Activated CD4-positive, alpha-beta T cell treated with anti-CD3 and anti-CD28 coated beads, Interleukin-2, amount 10 ng/mL, durations not matched to agents 7 days and 5 days (primary cell): ENCODE data around the gene ZNF638. TPM values are rescaled to one million over a fixed set of nuclear protein-coding genes. Genes with fewer than 3 reads are reported as not detected.

Source experiments
- CTCF ChIA-PET: fragments of 350-600 bp; sonication (Branson Sonifier 250); formaldehyde crosslinking; loops from one replicate; lab custom pipeline; 2021; ENCODE audit warnings: antibody characterized with exemption; lab: Charles Lee
- POLR2A ChIA-PET: fragments of 350-600 bp; sonication (Branson Sonifier 250); formaldehyde crosslinking; loops from one replicate; lab custom pipeline; 2021; ENCODE audit warnings: antibody characterized with exemption; lab: Charles Lee
- DNase-seq: peaks from one replicate; pipeline ENCODE4 v3.0.0-alpha.2; 2020
- H3K27ac Mint-ChIP-seq: one replicate; pipeline ENCODE4 v1.8.0; 2021; ENCODE audit warnings: mild to moderate bottlenecking, moderate library complexity, mixed read lengths
- H3K27me3 Mint-ChIP-seq: one replicate; pipeline ENCODE4 v1.8.0; 2021; ENCODE audit warnings: mixed read lengths
- H3K36me3 Mint-ChIP-seq: one replicate; pipeline ENCODE4 v1.8.0; 2021; ENCODE audit warnings: low read depth, mixed read lengths
- H3K4me1 Mint-ChIP-seq: one replicate; pipeline ENCODE4 v1.8.0; 2021; ENCODE audit warnings: mixed read lengths
- H3K4me3 Mint-ChIP-seq: one replicate; pipeline ENCODE4 v1.8.0; 2021; ENCODE audit warnings: mild to moderate bottlenecking, moderate library complexity, mixed read lengths
- H3K9me3 Mint-ChIP-seq: one replicate; pipeline ENCODE4 v1.8.0; 2021; ENCODE audit warnings: mixed read lengths
- total RNA-seq, 2 experiments: library from RNA; stranded (reverse); gene quantifications; one replicate each; pipeline ENCODE4 v1.2.3, GENCODE V29; 2021

Gene ZNF638
- total RNA-seq, 2 experiments from 2014 or later: 87.6 to 101 TPM

DNA sequence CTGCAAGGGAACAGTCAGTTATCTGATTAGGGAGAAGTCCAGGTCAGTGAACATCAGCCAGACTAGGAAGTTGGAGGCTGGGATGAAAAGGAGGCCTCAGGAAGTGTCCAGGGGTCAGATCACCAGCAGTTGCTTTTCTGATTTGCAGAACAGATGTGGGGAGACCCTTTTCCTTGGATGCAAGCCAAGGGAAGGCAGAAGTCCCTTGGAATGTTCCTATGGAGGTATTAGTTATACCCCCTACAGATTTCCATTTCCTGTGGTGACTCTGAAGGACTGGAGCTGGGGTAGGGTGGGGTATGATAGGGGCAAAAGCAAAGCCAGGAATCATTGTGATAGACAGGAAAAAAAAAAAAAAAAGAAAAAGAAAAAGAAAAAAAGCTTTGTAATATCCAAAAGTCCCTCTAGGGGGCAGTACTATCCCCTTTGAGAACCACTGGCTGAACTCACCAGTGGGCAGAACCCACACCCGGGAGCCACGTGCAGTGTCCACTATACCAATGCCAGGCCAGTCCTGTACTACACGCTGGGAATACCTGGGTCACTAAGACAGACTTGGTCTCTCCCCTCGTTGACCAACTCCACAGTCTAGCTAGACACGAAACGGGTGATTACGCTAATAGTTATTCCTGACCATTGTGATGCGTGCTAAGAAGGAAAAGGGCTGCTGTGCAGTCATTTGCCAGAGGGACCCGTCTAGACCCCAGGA, 129.2 kb downstream of the ZNF638 start:
- no peaks in the 10 kb centered on the region for H3K36me3 Mint-ChIP-seq
- H3K27me3 Mint-ChIP-seq: peaks cover 2% of the 10 kb centered on the region
- ChIA-PET CTCF (interaction anchor here (0.9 to 1.2 kb wide), 3 partner anchors 9 to 1401 kb away, joined by 3 to 4 read pairs (median 3); no protein-coding TSS in a partner anchor), POLR2A (no interaction called here)
- H3K27ac Mint-ChIP-seq: no peak overlapping the region
- no peak for DNase-seq
- no peak overlapping the region for H3K4me3 Mint-ChIP-seq
- peaks cover 2% of the 10 kb centered on the region for H3K9me3 Mint-ChIP-seq
- H3K4me1 Mint-ChIP-seq: peaks cover 3% of the 10 kb centered on the region

DNA sequence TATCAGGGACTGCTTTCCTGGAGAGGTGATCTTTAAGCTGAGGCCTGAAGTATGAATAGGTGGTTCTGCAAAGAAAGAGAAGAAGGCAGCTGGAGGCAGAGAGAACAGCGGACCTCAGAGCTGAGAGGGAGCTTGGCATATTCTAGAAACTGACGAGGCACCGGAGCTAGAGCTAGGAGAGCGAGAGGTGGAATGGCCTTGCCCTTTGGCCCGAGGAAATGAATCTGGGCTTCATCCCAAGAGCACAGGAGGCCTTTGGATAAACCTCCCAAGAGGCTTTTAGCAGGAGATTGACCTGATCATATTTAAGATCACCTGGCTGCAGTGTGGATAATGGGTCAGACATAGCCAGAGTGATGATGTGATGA, 129.7 kb downstream of the ZNF638 start:
- DNase-seq: no peak
- H3K27ac Mint-ChIP-seq: no peak overlapping the region
- no peak overlapping the region for H3K4me3 Mint-ChIP-seq
- ChIA-PET CTCF (interaction anchor here (0.9 to 1.2 kb wide), 3 partner anchors 9 to 1400 kb away, joined by 3 to 4 read pairs (median 3); no protein-coding TSS in a partner anchor), POLR2A (no interaction called here)
- H3K27me3 Mint-ChIP-seq: no peaks in the 10 kb centered on the region
- H3K9me3 Mint-ChIP-seq: peaks cover 2% of the 10 kb centered on the region
- H3K36me3 Mint-ChIP-seq: no peaks in the 10 kb centered on the region
- H3K4me1 Mint-ChIP-seq: no peaks in the 10 kb centered on the region

DNA sequence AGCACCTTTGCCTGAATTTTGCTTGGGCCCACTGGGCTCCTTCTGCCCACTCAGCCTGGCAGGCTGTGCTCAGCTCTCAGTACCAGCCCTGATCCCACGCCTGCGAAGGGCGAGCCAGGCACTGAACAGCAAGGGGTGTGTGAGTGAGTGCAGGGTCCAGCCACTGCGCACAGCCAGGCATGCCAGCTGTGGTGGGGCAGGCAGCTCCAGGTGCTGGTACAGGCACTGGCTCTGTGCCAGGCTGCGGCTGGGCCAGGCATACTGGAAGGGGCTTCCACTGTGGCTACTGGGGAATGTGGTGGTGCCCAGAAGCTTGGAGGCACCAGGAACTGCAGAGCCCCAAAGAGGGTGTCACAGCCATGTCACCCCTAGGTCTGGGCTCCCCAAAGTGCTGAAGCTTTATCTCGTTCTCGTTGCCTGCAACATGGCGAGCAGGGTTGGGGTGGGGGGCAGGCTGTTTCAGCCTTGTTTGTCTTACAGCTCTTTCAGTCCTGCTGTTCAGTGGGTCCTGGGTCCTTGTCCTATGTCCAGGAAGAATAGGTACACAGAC, 130.5 kb downstream of the ZNF638 start:
- H3K27me3 Mint-ChIP-seq: peaks cover 5% of the 10 kb centered on the region
- peaks cover 2% of the 10 kb centered on the region for H3K4me1 Mint-ChIP-seq
- no peak for DNase-seq
- H3K4me3 Mint-ChIP-seq: no peak overlapping the region
- POLR2A ChIA-PET: no interaction called here
- CTCF ChIA-PET: interaction anchor here (0.7 to 1.2 kb wide), 5 partner anchors 10 to 1399 kb away, joined by 3 to 5 read pairs (median 3); no protein-coding TSS in a partner anchor
- no peak overlapping the region for H3K27ac Mint-ChIP-seq
- peaks cover 2% of the 10 kb centered on the region for H3K9me3 Mint-ChIP-seq
- H3K36me3 Mint-ChIP-seq: no peaks in the 10 kb centered on the region

DNA sequence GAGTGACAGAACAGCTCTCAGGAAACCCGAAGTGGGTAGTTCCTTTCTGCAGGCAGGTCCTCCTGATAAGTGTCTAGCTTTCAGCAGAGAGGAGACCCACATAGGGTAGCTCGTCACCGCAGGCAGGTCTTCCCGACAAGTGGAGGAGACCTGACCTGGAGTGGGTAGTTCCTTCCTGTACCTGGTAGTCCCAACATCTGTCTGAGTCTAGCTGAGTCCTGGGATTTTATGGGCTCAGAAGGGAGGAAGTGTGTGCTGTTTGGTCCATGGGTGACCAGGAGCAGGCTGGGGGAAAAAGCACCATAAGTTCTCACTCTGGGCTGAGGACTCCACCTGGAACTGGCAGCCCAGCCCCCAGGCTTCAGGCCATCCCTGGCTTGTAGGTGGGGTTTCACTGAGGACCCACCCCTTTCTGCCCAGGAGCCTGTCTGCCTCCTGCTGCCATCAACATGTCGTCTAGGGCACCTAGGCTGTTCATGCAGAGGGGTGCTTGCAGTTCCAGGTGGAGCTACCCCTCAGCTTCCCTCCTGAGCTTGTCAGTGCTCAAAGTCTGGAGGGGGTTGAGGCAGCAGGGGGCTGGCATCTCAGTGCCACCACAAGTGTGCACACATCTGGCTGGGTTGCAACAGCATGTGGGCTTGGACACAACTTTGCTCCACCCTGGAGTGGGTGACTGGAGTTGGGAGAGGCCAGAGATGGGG, 131.2 kb downstream of the ZNF638 start:
- no peak for DNase-seq
- Mint-ChIP-seq H3K27ac (no peak overlapping the region), H3K27me3 (peaks cover 12% of the 10 kb centered on the region), H3K4me3 (no peak overlapping the region), H3K36me3 (no peaks in the 10 kb centered on the region), H3K9me3 (peaks cover 2% of the 10 kb centered on the region), H3K4me1 (peaks cover 6% of the 10 kb centered on the region)
- POLR2A ChIA-PET: no interaction called here
- CTCF ChIA-PET: interaction anchor here (0.7 to 1.4 kb wide), 5 partner anchors 8 to 132 kb away, joined by 3 to 5 read pairs (median 3); partner anchors contain the start of gene ZNF638

DNA sequence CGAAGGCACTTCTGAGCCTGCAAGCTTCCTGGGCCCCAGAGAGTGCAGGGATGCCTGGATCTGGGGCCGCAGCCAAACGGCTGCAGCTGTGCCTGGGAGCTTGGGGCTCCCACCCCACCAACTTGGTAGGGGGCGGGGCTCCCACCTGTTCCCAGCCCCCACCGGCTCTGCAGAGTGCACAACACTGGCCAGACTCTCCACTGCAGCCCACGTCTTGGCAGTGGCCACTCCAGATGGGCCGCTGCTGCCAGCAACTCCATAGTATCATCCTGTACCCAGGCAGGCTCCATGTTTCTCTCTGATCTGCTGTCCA, 131.7 kb downstream of the ZNF638 start:
- H3K4me3 Mint-ChIP-seq: no peak overlapping the region
- POLR2A ChIA-PET: no interaction called here
- H3K9me3 Mint-ChIP-seq: peaks cover 2% of the 10 kb centered on the region
- H3K27ac Mint-ChIP-seq: no peak overlapping the region
- CTCF ChIA-PET: interaction anchor here (1.3 to 1.4 kb wide), 2 partner anchors 8 to 132 kb away, joined by 3 to 4 read pairs; partner anchors contain the start of gene ZNF638
- H3K27me3 Mint-ChIP-seq: peaks cover 17% of the 10 kb centered on the region
- peaks cover 6% of the 10 kb centered on the region for H3K4me1 Mint-ChIP-seq
- no peaks in the 10 kb centered on the region for H3K36me3 Mint-ChIP-seq
- no peak for DNase-seq

DNA sequence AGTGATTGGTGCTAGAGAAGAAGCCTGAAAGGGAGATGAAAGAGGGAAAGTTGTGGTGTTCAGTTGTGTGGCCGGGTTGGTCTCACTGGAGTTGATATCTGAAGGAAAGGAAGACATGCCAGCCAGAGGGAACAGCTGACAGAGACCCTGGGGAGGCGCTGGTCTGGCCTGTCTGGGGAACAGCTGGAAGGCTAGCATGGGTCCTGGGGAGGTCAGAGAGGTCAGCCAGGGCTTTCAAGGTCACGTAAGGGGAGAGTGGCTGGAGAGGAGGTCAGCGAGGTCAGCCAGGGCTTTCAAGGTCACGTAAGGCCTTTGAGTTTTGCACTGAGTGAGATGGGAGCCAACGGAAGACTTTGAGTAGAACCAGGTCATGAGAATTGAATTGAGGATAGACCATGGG, 132.8 kb downstream of the ZNF638 start:
- no peak overlapping the region for H3K27ac Mint-ChIP-seq
- no peak for DNase-seq
- ChIA-PET POLR2A (no interaction called here), CTCF (interaction anchor here (1.3 to 1.4 kb wide), 2 partner anchors 9 to 133 kb away, joined by 3 to 4 read pairs; partner anchors contain the start of gene ZNF638)
- H3K4me1 Mint-ChIP-seq: peaks cover 6% of the 10 kb centered on the region
- no peaks in the 10 kb centered on the region for H3K36me3 Mint-ChIP-seq
- no peak overlapping the region for H3K4me3 Mint-ChIP-seq
- H3K27me3 Mint-ChIP-seq: peaks cover 28% of the 10 kb centered on the region
- H3K9me3 Mint-ChIP-seq: peaks cover 2% of the 10 kb centered on the region

DNA sequence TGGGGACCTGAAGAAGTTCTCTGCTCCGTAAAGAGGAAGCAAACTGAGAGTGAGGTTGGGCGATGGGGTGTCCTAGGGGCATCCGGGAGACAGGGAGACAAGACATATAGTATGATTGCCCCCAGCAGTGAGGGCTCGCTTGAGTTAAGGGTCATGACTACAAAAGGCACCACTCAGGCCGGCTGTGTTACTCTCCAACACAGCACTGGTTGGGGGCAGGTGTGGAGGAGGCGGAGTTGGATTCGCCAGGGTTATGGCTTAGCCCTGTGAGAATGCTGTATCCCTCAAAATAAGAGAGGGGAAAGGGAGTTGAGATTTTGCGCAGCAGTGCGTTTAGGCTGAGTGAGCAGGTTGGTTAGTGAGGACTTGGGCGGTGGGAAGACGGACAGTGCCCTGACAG, 133.8 kb downstream of the ZNF638 start:
- H3K4me1 Mint-ChIP-seq: peaks cover 6% of the 10 kb centered on the region
- H3K27me3 Mint-ChIP-seq: peaks cover 35% of the 10 kb centered on the region
- no peaks in the 10 kb centered on the region for H3K36me3 Mint-ChIP-seq
- CTCF ChIA-PET: no interaction called here
- no peak for DNase-seq
- no peak overlapping the region for H3K4me3 Mint-ChIP-seq
- peaks cover 2% of the 10 kb centered on the region for H3K9me3 Mint-ChIP-seq
- POLR2A ChIA-PET: no interaction called here
- no peak overlapping the region for H3K27ac Mint-ChIP-seq

DNA sequence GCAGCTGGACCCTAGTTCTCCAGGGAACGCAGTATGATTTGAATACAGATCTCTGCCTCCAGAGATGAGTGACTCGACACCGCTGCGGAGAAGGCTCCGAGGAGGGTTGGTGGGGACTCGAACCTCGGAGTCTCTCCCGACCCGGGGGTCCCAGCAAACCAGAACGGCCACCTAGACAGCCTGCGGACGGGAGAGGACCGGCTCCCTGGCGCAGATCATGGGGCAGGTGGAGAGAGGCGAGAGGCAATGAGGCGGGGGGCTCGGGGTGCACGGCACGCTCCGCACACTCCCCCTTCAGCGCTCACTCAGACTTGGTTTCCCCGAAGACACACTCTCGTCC, 134.3 kb downstream of the ZNF638 start:
- Mint-ChIP-seq H3K27ac (no peak overlapping the region), H3K4me3 (no peak overlapping the region), H3K36me3 (no peaks in the 10 kb centered on the region), H3K9me3 (peaks cover 2% of the 10 kb centered on the region), H3K27me3 (peaks cover 35% of the 10 kb centered on the region), H3K4me1 (peaks cover 6% of the 10 kb centered on the region)
- CTCF ChIA-PET: no interaction called here
- no peak for DNase-seq
- POLR2A ChIA-PET: no interaction called here

DNA sequence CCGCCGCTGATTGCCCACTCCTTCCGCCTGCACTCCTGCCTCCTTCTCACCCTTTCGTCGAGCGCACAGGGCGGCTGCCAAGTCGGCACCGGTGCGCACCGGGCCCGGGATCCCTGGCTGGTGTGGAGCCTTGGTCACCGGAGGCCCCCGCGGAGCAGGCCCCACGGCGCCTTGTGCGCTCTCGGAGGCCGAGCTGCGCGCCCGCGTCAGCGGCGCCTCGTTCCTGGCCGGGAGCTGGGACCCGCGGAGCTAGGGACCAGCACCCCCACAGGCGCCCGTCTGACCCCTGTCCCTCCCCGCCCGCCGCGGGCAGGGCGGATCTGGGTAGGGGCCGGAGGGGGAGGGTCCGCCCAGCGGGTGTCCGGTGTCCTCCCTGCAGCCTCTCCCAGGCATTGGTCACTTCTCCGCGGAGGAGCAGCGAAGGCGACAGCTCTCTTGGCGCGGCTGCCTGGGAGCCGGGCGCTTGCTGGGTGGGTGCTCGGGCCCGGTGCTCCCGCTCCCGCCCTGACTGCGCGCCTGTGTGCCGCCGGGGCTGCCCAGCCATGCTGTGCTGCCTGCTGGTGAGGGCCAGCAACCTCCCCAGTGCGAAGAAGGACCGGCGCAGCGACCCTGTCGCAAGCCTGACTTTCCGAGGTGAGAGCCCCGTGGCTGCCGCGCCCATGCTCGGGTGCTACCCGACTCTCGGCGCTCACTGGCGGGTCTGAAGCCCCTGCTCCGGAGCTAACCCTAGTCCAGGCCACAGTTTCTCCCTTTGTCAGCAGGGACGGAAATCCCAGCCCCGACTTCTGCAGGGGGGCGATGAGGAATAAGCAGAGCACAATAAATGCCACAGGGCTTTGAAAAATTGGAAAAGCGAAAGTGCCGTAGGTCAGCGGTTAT, 135.0 kb downstream of the ZNF638 start:
- Mint-ChIP-seq H3K36me3 (no peaks in the 10 kb centered on the region), H3K27me3 (peaks cover 37% of the 10 kb centered on the region), H3K4me3 (peak overlapping the region; percentile 78), H3K4me1 (peaks cover 6% of the 10 kb centered on the region), H3K27ac (no peak overlapping the region), H3K9me3 (peaks cover 2% of the 10 kb centered on the region)
- DNase-seq: no peak
- ChIA-PET POLR2A (no interaction called here), CTCF (no interaction called here)

DNA sequence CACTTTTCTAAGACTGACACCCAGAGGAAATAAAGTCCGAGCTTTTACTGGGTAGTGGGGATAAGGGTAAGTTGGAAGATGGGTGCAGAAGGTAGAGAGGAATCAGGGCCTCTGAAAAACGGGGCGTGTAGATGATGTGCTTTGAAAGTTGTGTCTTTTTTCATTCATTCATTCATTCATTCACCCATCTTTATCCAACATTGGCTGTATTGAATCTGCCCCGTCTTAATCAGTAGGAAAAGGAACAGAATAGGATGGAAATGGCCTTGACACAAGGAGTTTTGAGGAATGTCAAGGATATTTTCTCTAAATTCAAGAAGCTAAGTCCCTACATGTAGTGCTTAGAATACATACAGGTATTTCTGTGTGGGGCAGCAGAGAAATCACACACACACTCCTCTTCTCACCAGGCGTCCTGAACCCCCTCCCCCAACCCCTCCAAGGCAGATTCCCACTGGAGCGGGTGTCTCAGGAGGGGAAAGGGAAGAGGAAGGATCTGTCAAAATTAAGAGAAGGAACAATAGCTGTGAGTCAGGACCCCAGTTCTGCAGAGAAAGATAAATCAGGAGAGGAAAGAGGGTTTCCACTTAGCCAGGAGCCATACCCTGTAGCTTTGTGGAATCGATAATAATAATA, 135.7 kb downstream of the ZNF638 start:
- ChIA-PET CTCF (interaction anchor here (0.8 to 0.9 kb wide), 2 partner anchors 43 to 1024 kb away, joined by 3 read pairs; no protein-coding TSS in a partner anchor), POLR2A (no interaction called here)
- H3K4me1 Mint-ChIP-seq: peaks cover 6% of the 10 kb centered on the region
- H3K9me3 Mint-ChIP-seq: peaks cover 2% of the 10 kb centered on the region
- H3K27me3 Mint-ChIP-seq: peaks cover 37% of the 10 kb centered on the region
- H3K4me3 Mint-ChIP-seq: peak overlapping the region; percentile 78
- H3K27ac Mint-ChIP-seq: no peak overlapping the region
- DNase-seq: no peak
- no peaks in the 10 kb centered on the region for H3K36me3 Mint-ChIP-seq

DNA sequence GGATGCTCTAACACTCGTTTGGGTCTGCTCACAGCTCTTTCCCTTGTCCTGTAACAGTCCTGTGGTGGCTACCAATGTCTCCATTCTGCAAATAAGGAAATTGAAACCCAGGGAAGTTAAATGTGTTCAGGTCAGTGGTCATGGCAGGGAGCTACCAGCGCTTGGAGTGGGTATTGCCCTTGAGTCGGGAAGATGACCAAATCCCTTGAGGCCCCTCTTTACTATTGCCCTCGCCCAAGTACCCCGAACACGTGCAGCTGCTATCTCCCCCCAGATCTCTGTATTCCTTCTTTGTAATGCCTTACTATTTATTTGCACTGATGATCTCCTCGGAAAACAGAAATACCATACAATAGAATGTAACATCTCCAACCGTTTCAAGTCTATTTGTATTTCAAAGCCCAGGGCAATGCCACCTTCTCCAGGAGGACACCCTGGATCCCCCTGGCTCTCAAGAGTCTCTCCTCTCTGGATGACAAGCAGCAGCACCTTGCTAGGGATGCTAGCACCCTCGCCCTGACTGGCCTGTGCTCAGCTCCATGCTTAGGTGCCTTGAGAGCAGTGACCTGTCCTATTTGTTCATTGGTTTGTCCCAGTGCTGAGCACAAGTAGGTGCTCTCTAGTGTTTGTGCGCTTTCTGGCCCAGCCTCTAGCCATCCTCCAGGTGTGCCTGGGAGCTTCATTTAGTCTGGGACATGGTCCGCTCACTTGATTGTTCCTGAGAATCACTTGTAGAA, 136.9 kb downstream of the ZNF638 start:
- peaks cover 6% of the 10 kb centered on the region for H3K4me1 Mint-ChIP-seq

More for the DNA sequence above, 136.9 kb downstream of the ZNF638 start:
- H3K27me3 Mint-ChIP-seq: peaks cover 41% of the 10 kb centered on the region
- no peaks in the 10 kb centered on the region for H3K9me3 Mint-ChIP-seq
- no peaks in the 10 kb centered on the region for H3K36me3 Mint-ChIP-seq
- DNase-seq: no peak
- ChIA-PET CTCF (no interaction called here), POLR2A (no interaction called here)
- H3K27ac Mint-ChIP-seq: no peak overlapping the region
- H3K4me3 Mint-ChIP-seq: no peak overlapping the region
